Stimulated activated CD8-positive, alpha-beta memory T cell treated with anti-CD3 and anti-CD28 coated beads, Interleukin-15, amount 100 ng/mL, for 4 hours (primary cell): Measurements from ENCODE around the gene MTARC1.

ENCODE experiments used
- DNase-seq, 2 donors: peaks; one replicate each; pipeline ENCODE4 v3.0.0-alpha.2; 2020; ENCODE audit warnings: low read depth in 2 of 2

Gene MTARC1

DNA sequence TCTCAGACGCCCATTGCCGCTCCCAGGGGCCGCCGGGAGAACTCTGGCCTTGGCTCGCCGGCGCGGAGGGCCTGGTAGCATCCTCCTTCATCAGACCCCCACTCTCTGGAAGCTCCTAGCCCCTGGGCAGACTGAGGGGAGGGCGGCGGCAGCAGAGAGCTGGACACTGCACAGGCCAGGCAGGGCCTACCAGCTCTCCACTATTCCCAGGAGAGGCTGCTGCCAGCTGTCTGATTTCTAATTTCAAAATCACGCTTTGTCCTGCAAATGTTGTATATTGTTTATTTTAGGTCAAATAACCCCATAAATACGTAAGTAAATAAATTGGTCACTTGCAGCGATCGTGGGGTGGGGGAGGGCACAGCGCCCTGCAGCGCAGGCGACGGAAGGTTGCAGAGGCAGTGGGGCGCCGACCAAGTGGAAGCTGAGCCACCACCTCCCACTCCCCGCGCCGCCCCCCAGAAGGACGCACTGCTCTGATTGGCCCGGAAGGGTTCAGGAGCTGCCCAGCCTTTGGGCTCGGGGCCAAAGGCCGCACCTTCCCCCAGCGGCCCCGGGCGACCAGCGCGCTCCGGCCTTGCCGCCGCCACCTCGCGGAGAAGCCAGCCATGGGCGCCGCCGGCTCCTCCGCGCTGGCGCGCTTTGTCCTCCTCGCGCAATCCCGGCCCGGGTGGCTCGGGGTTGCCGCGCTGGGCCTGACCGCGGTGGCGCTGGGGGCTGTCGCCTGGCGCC, at the start of gene MTARC1:
TSS of gene MTARC1 (plus strand) at position 577 of the 732 bp plus-strand sequence. CDS start at position 609, 32 bp downstream.
- DNase-seq, result no peak

DNA sequence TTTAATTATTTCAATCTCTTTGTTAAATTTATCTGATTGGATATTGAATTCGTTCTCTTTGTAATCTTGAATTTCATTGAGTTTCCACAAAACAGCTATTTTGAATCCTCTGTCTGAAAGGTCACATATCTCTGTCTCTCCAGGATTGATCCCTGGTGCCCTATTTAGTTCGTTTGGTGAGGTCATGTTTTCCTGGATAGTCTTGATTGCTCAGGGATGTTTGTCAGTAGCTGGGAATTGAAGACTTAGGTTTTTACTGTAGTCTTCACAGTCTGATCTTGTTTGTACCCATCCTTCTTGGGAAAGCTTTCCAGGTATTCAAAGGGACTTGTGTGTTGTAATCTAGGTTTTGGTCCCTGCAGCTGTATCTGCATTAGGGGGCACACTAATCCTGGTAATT, 45.4 kb upstream of the MTARC1 start:
- DNase-seq, result no peak

DNA sequence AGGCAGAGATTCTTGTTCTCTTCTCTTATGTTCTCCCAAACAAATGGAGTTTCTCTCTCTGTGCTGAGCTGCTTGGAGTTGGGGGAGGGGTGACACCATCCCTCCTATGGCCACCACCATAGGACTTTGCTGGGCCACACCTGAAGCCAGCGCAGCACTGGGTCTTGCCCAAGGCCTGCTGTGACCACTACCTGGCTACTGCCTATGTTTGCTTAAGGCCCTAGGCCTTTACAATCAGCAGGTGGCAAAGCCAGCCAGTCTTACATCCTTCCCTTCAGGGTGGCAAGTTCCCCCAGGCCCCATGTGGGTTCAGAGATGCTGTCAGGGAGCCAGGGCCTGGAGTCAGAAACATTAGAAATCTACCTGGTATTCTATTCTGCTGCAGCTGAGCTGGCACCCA, 44.9 kb upstream of the MTARC1 start:
- no peak for DNase-seq

DNA sequence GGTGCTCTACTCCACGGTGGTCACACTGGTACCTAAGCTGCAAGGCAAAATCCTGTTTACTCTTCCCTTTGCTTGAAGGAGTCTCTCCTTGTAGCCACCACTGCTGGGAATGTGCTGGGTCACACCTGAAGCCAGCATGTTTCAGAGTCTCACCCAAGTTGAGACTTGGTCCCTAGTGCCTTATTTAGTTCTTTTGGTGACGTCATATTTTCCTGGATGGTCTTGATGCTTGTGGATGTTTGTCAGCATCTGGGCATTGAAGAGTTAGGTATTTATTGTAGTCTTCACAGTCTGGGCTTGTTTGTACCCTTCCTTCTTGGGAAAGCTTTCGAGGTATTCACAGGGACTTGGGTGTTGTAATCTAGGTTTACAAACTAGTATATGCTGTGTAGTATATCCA, 44.2 kb upstream of the MTARC1 start:
- DNase-seq, result no peak

DNA sequence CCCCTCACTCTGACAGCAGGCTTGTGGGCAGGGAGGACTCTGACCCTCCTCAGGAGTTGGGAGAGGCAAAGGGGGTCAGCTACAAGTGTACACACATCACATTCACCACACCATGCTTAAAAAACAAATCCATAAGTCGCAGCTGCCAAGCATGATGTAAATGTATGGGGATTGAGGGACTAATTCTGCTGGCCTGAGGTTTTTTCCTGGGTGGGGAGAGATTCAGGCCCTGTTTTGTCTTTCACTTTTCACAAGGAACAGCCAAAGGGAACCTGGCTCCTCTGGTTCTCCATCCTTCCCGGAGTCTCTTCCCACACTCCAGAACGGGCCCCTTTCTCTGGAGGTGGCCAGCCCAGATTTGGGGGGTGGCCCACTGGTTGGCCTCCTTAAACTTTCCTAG, 39.9 kb upstream of the MTARC1 start:
- no peak for DNase-seq

DNA sequence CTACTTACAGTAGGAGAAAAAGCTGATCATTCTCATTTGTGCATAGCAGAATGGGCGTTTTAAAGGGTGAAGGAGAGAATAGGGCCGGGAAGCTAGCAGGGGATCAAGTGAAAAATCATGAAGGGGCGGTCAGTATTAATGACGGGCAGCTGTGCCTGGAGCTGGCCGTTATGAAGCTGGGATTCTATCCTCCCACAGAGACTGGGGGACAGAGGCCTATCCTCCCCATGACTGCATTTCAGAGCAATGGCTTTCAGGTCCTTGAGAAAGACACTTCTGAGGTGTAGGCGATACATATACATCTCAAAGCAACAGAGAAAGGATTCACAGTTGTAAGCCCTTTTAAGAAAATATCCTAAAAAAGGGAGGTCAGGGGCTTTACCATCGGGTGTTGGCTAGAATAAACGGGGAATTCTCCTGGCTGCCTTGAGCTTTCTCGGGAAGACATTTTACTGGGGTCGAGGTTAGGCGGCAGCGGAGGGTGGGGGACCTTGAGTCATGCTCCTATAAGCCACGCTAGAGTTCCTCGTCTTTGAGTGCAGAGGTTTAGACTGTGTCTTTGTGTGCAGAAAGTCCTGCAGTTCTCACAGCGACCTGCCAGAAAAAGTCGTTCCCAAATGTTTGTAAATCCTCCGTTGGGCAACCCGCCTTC, 39.1 kb upstream of the MTARC1 start:
- DNase-seq, result no peak

DNA sequence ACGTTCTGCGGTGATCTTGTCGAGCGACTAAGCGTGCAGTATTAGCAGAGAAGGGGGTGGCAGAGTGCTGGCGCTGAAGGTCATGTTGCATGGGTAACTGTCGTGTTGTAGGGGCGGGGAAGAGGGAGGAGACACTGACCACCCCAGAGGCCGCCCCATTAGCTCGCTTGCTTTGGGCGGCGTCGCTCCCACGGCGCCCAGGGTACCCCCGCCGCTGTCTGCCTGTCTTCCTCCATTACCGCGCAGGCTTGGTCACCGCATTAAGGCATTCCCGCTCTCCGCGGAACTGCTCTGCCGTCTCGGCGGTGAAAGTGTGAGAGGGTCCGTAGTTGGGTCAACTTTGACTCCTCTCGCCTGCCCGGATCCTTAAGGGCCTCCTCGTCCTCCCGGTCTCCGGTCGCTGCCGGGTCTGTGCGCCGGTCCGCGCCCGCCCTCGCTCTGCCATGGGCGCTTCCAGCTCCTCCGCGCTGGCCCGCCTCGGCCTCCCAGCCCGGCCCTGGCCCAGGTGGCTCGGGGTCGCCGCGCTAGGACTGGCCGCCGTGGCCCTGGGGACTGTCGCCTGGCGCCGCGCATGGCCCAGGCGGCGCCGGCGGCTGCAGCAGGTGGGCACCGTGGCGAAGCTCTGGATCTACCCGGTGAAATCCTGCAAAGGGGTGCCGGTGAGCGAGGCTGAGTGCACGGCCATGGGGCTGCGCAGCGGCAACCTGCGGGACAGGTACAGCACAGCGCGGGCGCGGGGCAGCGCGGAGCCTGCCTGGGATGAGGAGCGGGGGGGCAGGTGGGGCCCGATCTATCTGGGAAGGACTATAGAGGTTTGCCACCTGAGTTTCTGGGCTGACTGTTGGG, 38.4 kb upstream of the MTARC1 start, which contains the start of gene MTARC2:
TSS of gene MTARC2 (plus strand) at position 234 of the 846 bp plus-strand sequence. CDS start at position 444, 210 bp downstream.
- DNase-seq, result no peak

DNA sequence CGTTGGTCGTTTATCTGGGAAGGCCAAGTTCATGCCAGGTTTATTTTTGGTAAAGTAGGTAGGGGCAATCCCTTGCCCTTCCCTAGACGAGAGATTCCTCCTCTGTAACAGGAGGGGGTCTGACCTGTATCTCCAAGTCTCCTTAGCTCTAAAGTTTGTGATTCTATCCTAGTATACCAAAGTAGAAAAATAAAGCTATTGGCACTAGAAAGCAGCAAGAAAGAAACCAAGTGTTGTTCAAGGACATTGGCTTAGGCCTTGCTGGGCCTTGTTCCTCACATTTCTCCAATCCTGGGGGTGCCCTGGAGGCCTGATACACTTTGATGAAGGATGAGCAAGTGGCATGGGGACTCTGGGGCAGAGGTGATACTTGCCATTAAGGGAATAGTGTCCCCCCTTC, 37.8 kb upstream of the MTARC1 start:
- DNase-seq, result no peak

DNA sequence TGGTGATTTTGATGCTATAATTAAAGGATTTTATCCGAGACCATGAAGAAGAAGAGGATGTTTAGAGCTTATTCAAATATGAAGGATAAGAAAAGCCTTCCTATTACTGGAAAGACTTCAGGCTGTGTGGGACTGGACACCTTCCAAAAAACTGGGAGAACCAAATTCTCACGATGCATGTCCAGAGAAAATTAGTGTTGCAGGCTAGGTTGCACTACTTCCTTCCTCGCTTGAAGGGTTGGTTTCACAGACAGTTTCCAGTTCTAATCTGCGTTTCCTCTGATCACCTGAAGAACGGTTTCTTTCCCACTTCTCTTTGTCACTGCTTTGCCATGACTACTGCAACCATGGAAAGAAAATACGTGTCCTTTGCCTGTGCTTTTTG, 36.6 kb upstream of the MTARC1 start:
- DNase-seq, result no peak

DNA sequence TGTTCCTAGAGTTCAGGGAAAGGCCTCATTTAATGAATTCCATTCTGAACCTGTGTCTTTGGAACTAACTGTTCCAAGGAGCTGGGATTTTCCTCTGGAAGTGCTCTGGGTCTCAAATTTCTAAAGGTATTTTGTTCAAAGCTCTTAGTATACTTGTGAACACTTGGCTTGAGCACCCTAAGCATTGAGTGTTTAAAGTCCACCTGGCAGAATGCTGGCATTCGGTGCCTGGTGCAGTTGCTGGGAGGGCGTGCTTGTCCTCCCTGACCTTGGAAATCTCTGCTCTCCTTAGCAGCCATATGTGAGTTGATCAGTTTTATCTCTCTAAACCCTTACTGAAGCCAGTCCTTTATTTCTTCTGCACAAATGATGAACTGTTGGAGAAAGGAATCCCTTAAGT, 35.6 kb upstream of the MTARC1 start:
- no peak for DNase-seq

DNA sequence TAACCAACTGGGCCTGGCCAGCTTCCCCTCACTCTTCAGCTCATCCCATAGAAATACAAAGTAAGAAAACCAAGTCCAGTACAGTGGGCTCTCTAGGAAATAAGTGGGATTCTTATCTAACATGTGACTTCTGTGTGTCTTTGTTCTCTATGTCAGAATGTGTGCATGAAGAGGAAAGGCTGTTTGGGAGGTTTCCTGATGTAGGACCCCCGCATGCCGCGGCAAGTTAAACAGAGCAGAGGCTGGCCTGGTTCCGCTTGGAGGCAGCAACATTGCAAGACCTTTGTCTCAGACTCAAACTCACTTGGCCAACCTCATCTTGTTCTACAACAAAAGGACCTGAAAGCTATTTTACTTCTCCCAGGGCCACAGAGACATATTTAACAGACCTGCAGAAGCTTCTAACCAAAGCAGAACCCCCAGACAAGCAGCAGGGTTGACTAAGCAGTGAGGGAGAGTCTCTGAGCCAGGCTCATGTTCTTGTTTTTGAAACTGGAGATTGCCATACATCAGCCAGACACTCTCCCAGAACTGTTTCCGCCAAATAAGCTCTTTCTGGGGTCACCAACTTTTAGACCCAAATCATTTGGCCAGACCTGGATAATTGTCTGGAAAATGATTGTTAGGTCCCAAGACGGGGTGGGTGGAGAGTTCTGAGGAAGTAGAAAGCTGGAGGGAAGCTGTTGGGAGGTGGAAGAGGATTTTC, 32.3 kb upstream of the MTARC1 start:
- no peak for DNase-seq

DNA sequence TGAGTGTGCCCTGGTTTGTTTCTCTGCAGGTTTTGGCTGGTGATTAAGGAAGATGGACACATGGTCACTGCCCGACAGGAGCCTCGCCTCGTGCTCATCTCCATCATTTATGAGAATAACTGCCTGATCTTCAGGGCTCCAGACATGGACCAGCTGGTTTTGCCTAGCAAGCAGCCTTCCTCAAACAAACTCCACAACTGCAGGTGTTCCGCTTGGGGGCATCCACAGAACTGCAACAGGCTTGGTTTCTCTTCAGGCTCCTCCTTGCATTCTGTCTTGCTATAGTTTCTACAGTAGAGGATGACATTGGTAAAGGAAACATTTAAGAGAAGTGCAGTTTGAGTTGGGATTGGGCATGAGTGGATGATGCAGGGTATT, 31.8 kb upstream of the MTARC1 start:
- DNase-seq, result no peak

DNA sequence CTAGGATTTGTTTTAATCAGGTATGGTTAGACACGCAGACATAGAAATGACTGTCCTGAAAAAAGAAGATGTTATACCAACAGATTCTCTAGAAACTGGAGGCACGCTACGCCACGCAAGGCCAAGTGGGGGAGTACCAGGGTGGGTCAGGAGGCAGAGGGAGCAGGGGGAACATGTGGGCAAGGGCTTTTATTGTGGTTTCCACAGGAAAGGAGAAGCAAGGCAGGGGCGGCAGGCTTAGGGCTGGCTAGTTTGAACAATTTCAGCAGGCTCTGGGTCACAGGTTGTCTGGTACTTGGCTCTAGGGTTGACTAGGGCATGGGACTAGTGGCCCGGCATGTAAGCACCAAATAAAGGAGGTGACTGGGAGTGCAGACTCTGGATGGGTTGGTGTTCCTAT, 31.4 kb upstream of the MTARC1 start:
- DNase-seq, result no peak

DNA sequence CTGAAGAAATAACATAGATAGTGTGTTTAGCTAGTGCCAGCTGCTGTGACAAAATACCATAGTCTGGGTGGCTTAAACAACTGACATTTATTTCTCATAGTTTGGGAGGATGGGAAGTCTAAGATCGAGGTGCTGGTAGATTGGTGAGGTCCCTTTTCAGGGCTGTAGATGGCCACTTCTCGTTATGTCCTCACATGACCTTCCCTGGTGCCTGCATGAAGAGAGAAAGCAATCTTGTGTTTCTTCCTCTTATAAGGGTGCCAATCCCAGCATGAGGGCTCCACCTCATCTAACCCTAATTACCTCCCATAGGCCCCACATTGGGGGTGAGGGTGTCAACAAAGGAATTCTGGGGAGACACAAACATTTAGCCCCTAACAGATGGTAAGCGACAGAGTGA, 29.3 kb upstream of the MTARC1 start:
- DNase-seq, result no peak

DNA sequence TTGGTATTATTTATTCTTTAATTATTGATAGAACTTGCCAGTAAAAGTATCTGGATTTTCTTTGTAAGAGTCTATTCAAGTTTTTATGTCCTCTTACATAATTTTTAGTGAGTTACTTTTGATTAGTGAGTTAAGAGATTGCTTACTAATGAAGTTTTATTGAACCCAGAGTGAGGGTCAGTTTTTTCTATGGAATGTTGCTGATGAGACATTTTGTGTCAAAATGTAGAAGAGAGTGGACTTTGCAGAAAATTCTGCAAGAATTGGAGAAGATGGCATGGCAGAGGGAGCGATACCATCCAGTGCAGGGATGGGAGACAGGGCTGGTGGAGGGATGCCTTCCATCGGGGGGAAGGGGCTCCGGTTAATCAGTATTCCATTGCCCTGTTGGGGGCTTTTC, 27.6 kb upstream of the MTARC1 start:
- DNase-seq, result no peak

DNA sequence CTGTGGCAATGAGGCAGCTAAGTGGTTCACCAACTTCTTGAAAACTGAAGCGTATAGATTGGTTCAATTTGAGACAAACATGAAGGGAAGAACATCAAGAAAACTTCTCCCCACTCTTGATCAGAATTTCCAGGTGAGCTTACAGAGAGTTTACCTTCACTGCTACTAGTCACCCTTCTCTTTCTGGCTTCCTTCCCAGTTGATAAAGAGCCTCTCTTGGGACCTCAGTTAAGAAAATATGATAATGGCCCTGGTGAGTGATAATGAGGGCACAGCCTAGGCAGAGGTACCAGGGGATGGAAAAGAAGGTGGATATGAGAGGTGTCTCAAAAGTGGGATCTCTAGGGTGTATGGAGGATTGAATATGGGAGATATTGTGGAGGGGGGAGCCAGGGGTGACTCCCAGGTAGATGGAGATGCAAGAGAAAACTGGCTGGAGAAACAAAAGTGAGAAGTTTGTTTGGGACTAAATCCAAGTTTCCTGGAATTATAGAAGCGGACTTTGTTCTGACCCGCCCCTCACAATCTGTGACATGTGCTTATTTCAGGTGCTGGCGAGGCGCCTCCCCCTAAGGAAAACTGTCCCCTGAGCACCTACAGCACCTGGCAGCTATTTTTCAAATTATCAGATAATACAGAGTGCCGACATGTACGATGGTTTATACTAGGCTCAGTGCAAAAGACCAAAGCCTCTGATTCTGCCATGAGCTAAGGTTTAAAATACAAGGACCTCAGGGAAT, 24.9 kb upstream of the MTARC1 start:
- DNase-seq, result no peak

DNA sequence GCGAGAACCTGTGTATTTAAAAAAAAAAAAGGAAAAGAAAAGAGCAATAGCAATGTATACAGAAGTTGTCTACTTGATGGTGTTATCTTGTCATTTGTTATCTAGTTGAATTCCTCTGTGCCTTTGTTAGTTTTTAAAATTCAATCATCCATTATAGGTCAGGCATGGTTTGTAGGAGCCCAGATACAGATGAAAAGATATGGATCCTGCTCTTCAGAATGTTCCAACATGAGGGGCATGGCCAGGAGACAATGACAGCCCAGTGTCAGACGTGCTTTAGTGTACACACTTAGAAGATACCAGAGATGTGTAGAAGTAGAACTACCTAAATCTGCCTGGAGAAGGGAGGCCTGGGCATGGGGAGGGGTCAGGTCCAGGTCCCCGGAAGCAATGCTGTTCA, 22.0 kb upstream of the MTARC1 start:
- no peak for DNase-seq

DNA sequence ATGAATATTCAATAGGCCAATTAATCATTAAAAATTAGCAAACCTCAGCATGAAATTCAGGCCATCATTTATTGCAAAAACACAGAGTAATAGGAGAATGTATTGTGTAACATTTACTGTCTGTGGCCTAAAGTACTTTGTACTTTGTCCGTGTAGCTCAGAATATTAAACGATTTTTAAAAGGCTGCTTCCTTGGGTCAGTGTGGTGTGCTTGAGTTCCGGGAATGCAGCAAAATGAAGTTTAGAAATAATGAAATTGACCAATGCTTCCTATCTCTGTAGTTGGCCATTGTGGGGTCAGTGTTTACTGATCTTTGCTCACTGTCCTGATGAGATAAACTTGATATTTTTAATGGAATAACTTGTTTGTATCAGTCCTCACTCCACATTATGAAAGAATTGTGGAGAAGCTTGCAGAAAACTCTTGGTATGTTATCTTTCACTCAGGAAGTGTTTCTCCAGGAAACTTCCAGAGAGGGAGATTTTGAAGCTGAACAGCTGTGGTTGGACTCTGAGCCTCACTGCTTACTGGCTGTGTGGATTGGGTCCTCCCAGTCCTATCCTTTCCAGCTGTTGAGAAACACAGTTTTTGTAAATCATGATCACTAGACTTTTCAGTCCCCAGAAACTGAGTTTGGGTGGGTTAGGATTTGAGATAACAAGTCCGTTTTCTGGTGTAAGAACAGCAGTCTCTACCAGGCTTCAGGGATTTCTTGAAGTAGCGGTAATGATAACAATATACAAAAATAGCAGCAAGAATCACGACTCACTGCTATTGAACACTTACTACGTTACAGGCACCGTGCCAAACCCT, 19.2 kb upstream of the MTARC1 start:
- DNase-seq, result no peak

DNA sequence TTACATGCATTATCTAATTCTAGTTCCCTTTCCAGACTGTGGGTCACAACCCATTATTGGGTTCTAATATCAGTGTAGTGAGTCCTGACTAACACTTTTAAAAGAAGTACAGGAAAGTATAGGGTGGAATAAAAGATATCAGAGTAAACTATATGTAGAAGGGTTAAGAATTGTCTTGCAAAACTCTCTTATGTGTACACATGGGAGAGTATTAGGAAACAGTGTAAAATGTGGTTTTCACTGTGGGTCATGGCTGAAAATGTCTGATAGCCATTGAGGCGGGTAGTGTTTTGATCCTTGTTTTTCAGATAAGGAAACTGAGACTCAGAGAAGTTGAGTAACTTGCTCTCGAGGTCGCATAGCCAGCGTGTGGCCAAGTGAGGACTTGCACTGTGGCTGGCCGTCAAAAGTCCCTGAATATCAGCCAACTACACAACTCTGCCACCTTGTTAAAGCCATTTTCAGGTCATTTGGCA, 18.5 kb upstream of the MTARC1 start:
- DNase-seq, result no peak

DNA sequence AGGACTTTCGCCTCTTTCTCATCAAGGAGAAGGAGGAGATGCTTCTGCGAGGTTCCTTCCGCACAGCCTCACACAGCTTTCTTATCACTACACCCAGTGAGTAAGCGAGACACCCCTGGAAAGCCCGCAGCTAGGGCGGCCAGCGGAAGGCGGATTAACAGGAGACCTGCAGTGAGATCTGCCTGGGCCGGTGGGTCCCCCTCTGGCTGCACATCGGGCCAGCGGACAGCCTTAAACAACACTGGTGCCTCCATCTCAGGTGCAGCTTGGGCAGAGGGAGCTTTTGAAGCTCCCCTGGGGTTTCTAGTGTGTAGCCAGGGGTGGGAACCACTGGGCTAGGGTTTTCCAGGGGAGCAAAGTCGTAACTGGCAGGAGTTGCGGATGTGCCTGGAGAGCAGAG, 17.5 kb upstream of the MTARC1 start:
- DNase-seq, result no peak
